H9 (cell line): ENCODE measurements around the gene PHF5A. TPM values are rescaled to one million over a fixed set of nuclear protein-coding genes. Genes with fewer than 3 reads are reported as not detected.
A peak's percentile ranks its signal among the peaks of the same experiment; 100 is the strongest.

Source experiments
- DNase-seq: peaks from one replicate; pipeline ENCODE4 v3.0.0-alpha.2; 2017
- H2AFZ ChIP-seq: one replicate; pipeline ENCODE4 v1.6.1; 2013; ENCODE audit warnings: mild to moderate bottlenecking, low read length, control low read depth, moderate library complexity
- H2AK5ac ChIP-seq: 2 replicates; pipeline ENCODE4 v1.6.1; 2013; ENCODE audit warnings: low read length, control low read depth, mixed read lengths; ENCODE audit not compliant: insufficient read length
- H2BK120ac ChIP-seq: one replicate; pipeline ENCODE4 v1.6.1; 2013; ENCODE audit warnings: low read depth, mild to moderate bottlenecking, low read length, control low read depth, inconsistent platforms; ENCODE audit not compliant: poor library complexity, severe bottlenecking
- H2BK12ac ChIP-seq: 2 replicates; pipeline ENCODE4 v1.6.1; 2013; ENCODE audit warnings: low read length, control low read depth, mixed read lengths, low read depth; ENCODE audit not compliant: insufficient read length
- H2BK15ac ChIP-seq: 2 replicates; pipeline ENCODE4 v1.6.1; 2013; ENCODE audit warnings: low read depth, low read length, control low read depth
- H2BK20ac ChIP-seq: one replicate; pipeline ENCODE4 v1.6.1; 2013; ENCODE audit warnings: low read depth, mild to moderate bottlenecking, low read length, control low read depth, inconsistent platforms; ENCODE audit not compliant: poor library complexity, severe bottlenecking
- H2BK5ac ChIP-seq: 2 replicates; pipeline ENCODE4 v1.6.1; 2013; ENCODE audit warnings: low read length, control low read depth, mixed read lengths; ENCODE audit not compliant: insufficient read length
- H3K14ac ChIP-seq: 2 replicates; pipeline ENCODE4 v1.6.1; 2013; ENCODE audit warnings: low read length, control low read depth; ENCODE audit not compliant: insufficient read depth
- H3K18ac ChIP-seq: 2 replicates; pipeline ENCODE4 v1.6.1; 2013; ENCODE audit warnings: low read depth, mild to moderate bottlenecking, mixed read lengths, low read length, control low read depth; ENCODE audit not compliant: insufficient read length
- H3K23ac ChIP-seq: 2 replicates; pipeline ENCODE4 v1.6.1; 2013; ENCODE audit warnings: low read length, control low read depth, mixed read lengths, low read depth; ENCODE audit not compliant: insufficient read length
- H3K23me2 ChIP-seq: 2 replicates; pipeline ENCODE4 v1.6.1; 2013; ENCODE audit warnings: low read depth, mild to moderate bottlenecking, mixed read lengths, low read length, control low read depth; ENCODE audit not compliant: insufficient read length, poor library complexity, severe bottlenecking
- H3K27ac ChIP-seq: 2 replicates; pipeline ENCODE4 v1.5.1; 2013; ENCODE audit warnings: low read length, control low read depth, mixed read lengths, low read depth; ENCODE audit not compliant: insufficient read length
- H3K27me3 ChIP-seq: 2 replicates; pipeline ENCODE4 v1.6.1; 2013; ENCODE audit warnings: low read length, control low read depth, inconsistent platforms; ENCODE audit not compliant: insufficient read depth
- H3K4ac ChIP-seq: 2 replicates; pipeline ENCODE4 v1.6.1; 2013; ENCODE audit warnings: low read depth, mild to moderate bottlenecking, control low read depth, inconsistent platforms, low read length, moderate library complexity
- H3K4me1 ChIP-seq: 2 replicates; pipeline ENCODE4 v1.6.1; 2013; ENCODE audit warnings: low read length, control low read depth, inconsistent platforms; ENCODE audit not compliant: insufficient read depth
- H3K4me2 ChIP-seq: 2 replicates; pipeline ENCODE4 v1.6.1; 2013; ENCODE audit warnings: low read length, control low read depth, mixed read lengths; ENCODE audit not compliant: insufficient read length, insufficient read depth
- H3K56ac ChIP-seq: 2 replicates; pipeline ENCODE4 v1.6.1; 2013; ENCODE audit warnings: low read depth, mild to moderate bottlenecking, mixed read lengths, low read length, control low read depth; ENCODE audit not compliant: insufficient read length
- H3K79me1 ChIP-seq: 2 replicates; pipeline ENCODE4 v1.6.1; 2013; ENCODE audit warnings: low read depth, mild to moderate bottlenecking, moderate library complexity, low read length, control low read depth, inconsistent platforms; ENCODE audit not compliant: insufficient read depth, poor library complexity, severe bottlenecking
- H3K79me2 ChIP-seq: 2 replicates; pipeline ENCODE4 v1.6.1; 2013; ENCODE audit warnings: low read length, control low read depth, inconsistent platforms; ENCODE audit not compliant: insufficient read depth
- H3K9ac ChIP-seq: 2 replicates; pipeline ENCODE4 v1.6.1; 2013; ENCODE audit warnings: low read length, control low read depth, mixed read lengths; ENCODE audit not compliant: insufficient read length; ENCODE audit errors: extremely low read depth
- H3K9me3 ChIP-seq: one replicate; pipeline ENCODE4 v1.6.1; 2013; ENCODE audit warnings: low read depth, low read length, inconsistent platforms; ENCODE audit not compliant: control insufficient read depth
- H3T11ph ChIP-seq: one replicate; pipeline ENCODE4 v1.6.1; 2013; ENCODE audit warnings: mild to moderate bottlenecking, low read length, control low read depth, inconsistent platforms
- H4K20me1 ChIP-seq: one replicate; pipeline ENCODE4 v1.6.1; 2013; ENCODE audit not compliant: control insufficient read depth, insufficient read length, insufficient read depth
- H4K5ac ChIP-seq: 2 replicates; pipeline ENCODE4 v1.6.1; 2013; ENCODE audit warnings: low read depth, mild to moderate bottlenecking, mixed read lengths, low read length, control low read depth; ENCODE audit not compliant: insufficient read length
- H4K8ac ChIP-seq: replicated peaks from 2 replicates; pipeline ENCODE4 v1.6.1; 2013; ENCODE audit warnings: low read length, control low read depth, mixed read lengths, low read depth; ENCODE audit not compliant: insufficient read length
- H4K91ac ChIP-seq: 2 replicates; pipeline ENCODE4 v1.6.1; 2013; ENCODE audit warnings: low read depth, mild to moderate bottlenecking, moderate library complexity, mixed read lengths, low read length, control low read depth; ENCODE audit not compliant: insufficient read length
- H3K27ac Mint-ChIP-seq, 3 experiments: 2 replicates in 2 of 3; 3 replicates in 1 of 3; pipeline ENCODE4 v1.8.0; 2020 to 2021; ENCODE audit warnings: mixed read lengths in 3 of 3, mild to moderate bottlenecking in 1 of 3, moderate library complexity in 1 of 3
- H3K27me3 Mint-ChIP-seq: 2 replicates; pipeline ENCODE4 v1.8.0; 2021; ENCODE audit warnings: low read depth, mild to moderate bottlenecking, moderate library complexity, mixed read lengths
- H3K36me3 Mint-ChIP-seq, 3 experiments: 2 replicates in 2 of 3; 3 replicates in 1 of 3; pipeline ENCODE4 v1.8.0; 2020 to 2021; ENCODE audit warnings: low read depth in 3 of 3, mixed read lengths in 3 of 3; ENCODE audit not compliant: insufficient read depth in 1 of 3
- H3K4me1 Mint-ChIP-seq, 2 experiments: 2 replicates each; pipeline ENCODE4 v1.8.0; 2020; ENCODE audit warnings: mixed read lengths in 2 of 2
- H3K4me3 Mint-ChIP-seq, 2 experiments: 2 replicates in 1 of 2; 3 replicates in 1 of 2; pipeline ENCODE4 v1.8.0; 2020 to 2021; ENCODE audit warnings: mild to moderate bottlenecking in 2 of 2, mixed read lengths in 2 of 2, moderate library complexity in 1 of 2
- H3K9me3 Mint-ChIP-seq, 2 experiments: 2 replicates in 1 of 2; 3 replicates in 1 of 2; pipeline ENCODE4 v1.8.0; 2020; ENCODE audit warnings: mild to moderate bottlenecking in 2 of 2, mixed read lengths in 2 of 2, moderate library complexity in 1 of 2
- CTCF ChIP-seq: fragments of 200-600 bp; sonication (generic); conservative IDR thresholded peaks from 3 replicates; pipeline ENCODE4 v1.8.0; 2021; ENCODE audit warnings: antibody characterized with exemption, mild to moderate bottlenecking
- WGBS: extraction: QIAGEN DNeasy Blood & Tissue Kit; methylation state at CpG from one replicate; pipeline ENCODE4 v1.1.7; 2013; ENCODE audit warnings: missing lambda C conversion rate, low lambda C conversion rate, mixed read lengths; ENCODE audit not compliant: insufficient read length; ENCODE audit errors: extremely low coverage; 5-methylcytosine and 5-hydroxymethylcytosine counted together
- total RNA-seq: library from RNA; stranded (reverse); gene quantifications from 2 replicates; pipeline ENCODE4 v1.2.1, GENCODE V29; 2021

The PHF5A gene
- total RNA-seq, 1 experiment from 2014 or later, result 114 TPM

- Histone ChIP-seq H3K14ac (no peak overlapping the region), H2BK5ac (no peak overlapping the region), H3K9ac (no peak overlapping the region), H2BK20ac (no peak overlapping the region), H4K91ac (no peak overlapping the region), H4K20me1 (no peaks in the 10 kb centered on the region), H3K4ac (no peak overlapping the region), H3K27me3 (no peaks in the 10 kb centered on the region), H3T11ph (no peak overlapping the region), H2AFZ (no peak overlapping the region), H3K9me3 (no peaks in the 10 kb centered on the region), H2BK12ac (no peak overlapping the region), H3K79me2 (peaks cover 10% of the 10 kb centered on the region; the same call in 1 of the 2 replicates), H4K5ac (no peak overlapping the region), H2BK120ac (no peak overlapping the region), H3K79me1 (peaks cover 8% of the 10 kb centered on the region), H3K23ac (no peak overlapping the region), H3K4me2 (no peak overlapping the region), H3K27ac (no peak overlapping the region), H3K4me1 (peaks cover 16% of the 10 kb centered on the region), H4K8ac (no peak overlapping the region), H2BK15ac (no peak overlapping the region), H2AK5ac (no peak overlapping the region), H3K56ac (no peak overlapping the region), H3K23me2 (no peaks in the 10 kb centered on the region), H3K18ac (no peak overlapping the region)
- WGBS, result no CpG with 5 or more reads among the region's 8 CpGs
- Mint-ChIP-seq H3K36me3 (no peaks in the 10 kb centered on the region; a peak in 1 of 7 replicates), H3K4me3 (no peak overlapping the region), H3K27ac (peak overlapping the region in 2 of 3 experiments; percentile 32 to 45; a peak in 4 of 7 replicates), H3K4me1 (peaks cover 59 to 71% of the 10 kb centered on the region in 2 experiments), H3K27me3 (peaks cover 2% of the 10 kb centered on the region; the same call in 1 of the 2 replicates), H3K9me3 (no peaks in the 10 kb centered on the region)
- no peak for DNase-seq
- no peak for TF ChIP-seq CTCF
Measured at GRCh38 chr22:41487037-41487935, 18.8 kb upstream of the PHF5A start.
